ENCODE results near the gene MAPKBP1. TPM values are rescaled to one million over a fixed set of nuclear protein-coding genes. Genes with fewer than 3 reads are reported as not detected.
A peak's percentile ranks its signal among the peaks of the same experiment; 100 is the strongest.

The MAPKBP1 gene
- total RNA-seq, 2 donors from 2014 or later, result 13.9 to 19.0 TPM

DNA sequence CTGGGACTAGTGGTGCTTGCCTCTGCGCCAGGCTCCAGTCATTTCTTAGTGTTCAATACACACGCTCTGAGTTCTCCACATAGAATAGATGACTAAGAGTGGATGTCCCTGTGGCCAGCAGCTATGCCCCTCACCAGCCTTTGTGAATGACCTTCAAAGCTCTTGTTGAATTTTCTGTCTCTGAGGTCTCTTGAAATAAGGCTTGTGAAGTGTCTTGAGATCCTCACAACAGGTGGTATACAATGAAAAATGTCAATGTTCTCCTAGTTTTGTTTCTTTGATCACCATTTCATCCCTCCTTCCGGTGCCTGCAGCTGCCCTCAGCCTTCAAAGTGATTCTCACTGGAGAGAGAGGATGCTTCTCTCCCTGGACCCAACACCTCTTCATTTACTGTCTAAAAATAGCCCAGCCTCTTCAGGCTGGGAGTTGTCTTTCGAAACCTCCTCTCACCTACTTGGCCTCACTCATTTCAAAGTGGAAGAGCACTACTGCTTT is 5.4 kb downstream of the MAPKBP1 start:
- intact Hi-C loops (cut with DNase I), result loop anchor here in 1 of 2 donors (10.0 kb wide), 2 partner anchors 125 to 205 kb away; no protein-coding TSS in a partner anchor
- ATAC-seq (peak; percentile 74 to 81), DNase-seq (no peak)

DNA sequence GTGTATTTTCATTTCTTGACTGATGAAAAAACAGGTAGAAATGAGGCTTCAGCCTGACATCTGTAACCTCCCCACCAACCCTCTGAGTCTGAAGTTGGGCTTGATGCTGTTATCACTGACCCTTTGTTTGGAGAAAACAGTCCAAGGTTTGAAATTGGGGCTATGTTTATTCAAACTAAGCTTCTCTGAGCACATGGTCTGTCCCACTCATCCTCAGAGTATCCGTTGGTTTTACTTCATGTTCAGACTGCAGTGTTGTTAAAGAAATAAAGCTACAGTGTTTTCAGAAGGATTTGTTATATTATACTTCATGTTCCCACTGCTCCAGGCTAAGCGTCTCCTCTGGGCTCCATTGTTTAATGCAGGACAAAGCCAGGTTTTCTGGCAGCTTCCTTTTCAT is 6.0 kb downstream of the MAPKBP1 start:
- intact Hi-C loops (cut with DNase I), result no loop called here
- no peak for DNase-seq
- ATAC-seq, result no peak

GRCh38 chr15:41780727-41781126 is 6.4 kb downstream of the MAPKBP1 start:
- intact Hi-C loops (cut with DNase I), result no loop called here

GRCh38 chr15:41782371-41783282 is 8.3 kb downstream of the MAPKBP1 start:
- no peak for DNase-seq
- no peak for ATAC-seq
- intact Hi-C loops (cut with DNase I), result no loop called here

More at GRCh38 chr15:41780727-41781126, 6.4 kb downstream of the MAPKBP1 start:
- ATAC-seq (no peak), DNase-seq (no peak)

DNA sequence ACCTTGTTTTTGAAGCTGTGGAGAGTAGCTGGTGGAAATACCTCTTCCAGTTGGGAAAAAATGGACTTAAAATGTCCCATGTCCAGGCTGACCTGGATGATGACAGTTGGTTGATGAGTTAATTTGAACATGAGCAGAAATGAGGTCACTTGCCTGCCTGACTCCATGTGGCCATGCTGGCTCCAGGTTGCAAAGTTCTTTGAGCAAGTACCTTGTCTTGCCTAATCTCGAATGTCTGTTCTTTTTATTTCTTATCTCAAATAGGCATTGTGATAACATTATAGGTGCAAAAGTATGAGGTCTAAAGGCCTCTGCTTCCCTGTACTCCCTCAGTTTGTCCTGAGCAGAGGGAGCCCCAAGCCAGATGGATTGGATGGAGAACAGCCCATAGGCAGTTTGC is 9.0 kb downstream of the MAPKBP1 start:
- intact Hi-C loops (cut with DNase I), result no loop called here
- ATAC-seq, result no peak
- no peak for DNase-seq

DNA sequence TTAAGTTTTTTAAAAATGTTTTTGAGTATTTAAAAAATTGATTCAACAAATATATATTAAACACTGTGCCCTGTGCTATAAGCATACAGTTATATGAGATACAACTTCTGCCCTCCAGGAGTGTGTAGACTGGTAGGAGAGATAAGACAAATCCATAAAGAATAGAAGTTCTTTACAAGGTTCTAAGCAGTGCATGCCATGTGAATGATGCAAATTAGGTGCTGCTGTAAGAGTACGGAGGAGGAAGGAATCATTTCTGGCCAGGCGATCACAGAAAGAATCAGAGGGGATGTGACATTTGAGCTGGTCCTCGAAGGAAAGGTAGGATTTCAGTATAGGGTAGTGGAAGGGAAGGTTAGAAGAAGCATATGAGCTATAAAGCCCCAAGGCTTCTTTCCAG is 14.0 kb downstream of the MAPKBP1 start:
- ATAC-seq (no peak), DNase-seq (no peak)
- intact Hi-C loops (cut with DNase I), result no loop called here

GRCh38 chr15:41789236-41789635 is 15.0 kb downstream of the MAPKBP1 start:
- ATAC-seq, result peak; percentile 53 to 82
- intact Hi-C loops (cut with DNase I), result no loop called here
- no peak for DNase-seq

GRCh38 chr15:41789662-41790061 is 15.4 kb downstream of the MAPKBP1 start:
- DNase-seq (no peak), ATAC-seq (no peak)
- intact Hi-C loops (cut with DNase I), result no loop called here

GRCh38 chr15:41790169-41790568 is 15.9 kb downstream of the MAPKBP1 start:
- intact Hi-C loops (cut with DNase I), result no loop called here
- no peak for ATAC-seq
- no peak for DNase-seq

DNA sequence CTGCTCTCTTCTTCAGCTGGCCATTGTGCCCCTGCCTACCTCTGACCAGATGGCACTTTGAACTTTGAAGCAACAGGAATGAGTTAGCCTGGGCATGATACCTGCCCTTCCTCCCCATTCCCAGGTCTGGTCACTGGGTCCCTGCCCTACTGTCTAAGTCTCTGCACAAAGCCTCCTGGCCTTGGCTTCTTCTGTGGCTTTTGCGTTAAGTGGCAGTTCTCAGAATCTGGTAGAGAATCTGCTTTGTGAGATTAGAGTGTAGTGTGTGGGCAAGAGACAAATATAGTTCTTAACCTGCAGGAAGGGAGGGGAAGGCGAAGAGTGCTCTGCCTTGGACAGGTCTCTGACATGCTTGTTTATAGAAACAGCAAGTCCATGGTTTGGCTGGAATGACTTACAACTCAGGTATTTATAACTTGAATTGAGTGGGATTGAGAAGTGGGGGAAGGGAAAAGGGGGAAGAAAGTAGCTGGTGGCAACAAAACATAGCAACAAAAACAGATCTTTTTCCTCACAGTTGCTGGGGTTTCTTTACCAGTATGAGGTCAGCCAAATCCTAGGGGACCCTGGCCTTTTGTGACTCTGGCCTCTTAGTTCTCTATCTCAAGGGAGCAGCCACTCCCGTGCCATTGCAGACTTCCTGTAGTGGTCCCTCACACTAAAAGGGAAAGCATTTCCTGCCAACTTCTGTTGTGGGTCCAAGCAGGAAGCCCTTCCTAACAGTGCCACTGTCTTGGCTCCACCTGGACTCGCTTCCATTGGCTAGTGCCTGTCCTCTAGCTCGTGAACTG is 16.7 kb downstream of the MAPKBP1 start:
- ATAC-seq (peak; percentile 45 to 62), DNase-seq (peak; percentile 47)
- intact Hi-C loops (cut with DNase I), result no loop called here

DNA sequence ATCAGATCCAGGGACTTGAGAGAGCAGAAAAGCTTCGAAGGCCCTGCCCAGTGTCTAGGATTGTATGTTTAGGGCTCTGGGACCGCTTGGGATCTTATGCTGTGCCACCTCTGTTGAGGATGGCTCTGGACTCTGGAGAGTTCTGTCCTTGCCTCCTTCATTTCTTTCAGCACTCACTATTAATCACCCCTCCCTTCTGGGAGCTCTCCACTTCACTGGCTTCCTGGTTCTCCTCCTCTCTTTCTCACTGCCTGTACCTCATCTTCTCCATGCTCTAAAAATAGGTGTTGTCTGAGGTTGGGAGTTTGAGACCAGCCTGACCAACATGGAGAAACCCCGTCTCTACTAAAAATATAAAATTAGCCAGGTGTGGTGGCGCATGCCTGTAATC is 17.3 kb downstream of the MAPKBP1 start:
- intact Hi-C loops (cut with DNase I), result no loop called here
- DNase-seq (no peak), ATAC-seq (peak in 1 of 2 donors; percentile 21)

DNA sequence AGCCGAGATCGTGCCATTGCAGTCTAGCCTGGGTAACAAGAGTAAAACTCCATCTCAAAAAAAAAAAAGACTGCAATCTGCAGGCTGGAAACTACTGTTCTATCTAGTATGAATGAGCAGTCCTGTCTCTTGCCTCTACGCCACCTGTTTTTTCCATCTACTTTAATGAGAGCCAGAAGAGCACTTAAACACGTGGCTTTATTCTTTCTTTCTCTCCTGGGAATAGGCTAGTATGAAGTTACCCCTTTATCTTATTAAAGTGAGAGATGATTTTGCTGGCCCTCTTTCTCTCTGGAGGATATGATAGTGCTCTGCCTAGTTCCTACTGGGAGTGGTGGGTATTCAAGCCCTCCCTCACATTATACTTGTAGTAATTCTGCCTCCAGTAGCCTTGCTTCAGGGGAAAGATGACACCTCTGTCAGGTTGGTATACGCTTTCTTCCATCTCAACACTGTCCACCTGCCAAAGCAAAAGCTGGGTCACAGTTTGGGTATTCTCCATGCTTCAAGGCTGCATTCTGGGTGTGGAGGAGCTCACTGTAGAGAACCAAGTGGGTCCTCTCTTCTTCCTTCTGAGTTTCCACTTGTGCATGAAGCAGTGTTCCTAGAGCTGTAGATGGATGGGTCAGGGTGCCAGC is 17.8 kb downstream of the MAPKBP1 start:
- ATAC-seq (no peak), DNase-seq (no peak)
- intact Hi-C loops (cut with DNase I), result no loop called here

GRCh38 chr15:41794081-41794480 is 19.8 kb downstream of the MAPKBP1 start:
- DNase-seq, result no peak
- ATAC-seq, result no peak
- intact Hi-C loops (cut with DNase I), result no loop called here

GRCh38 chr15:41795996-41796856 is 21.9 kb downstream of the MAPKBP1 start:
- intact Hi-C loops (cut with DNase I), result no loop called here
- DNase-seq (no peak), ATAC-seq (peak in 1 of 2 donors; percentile 30)

DNA sequence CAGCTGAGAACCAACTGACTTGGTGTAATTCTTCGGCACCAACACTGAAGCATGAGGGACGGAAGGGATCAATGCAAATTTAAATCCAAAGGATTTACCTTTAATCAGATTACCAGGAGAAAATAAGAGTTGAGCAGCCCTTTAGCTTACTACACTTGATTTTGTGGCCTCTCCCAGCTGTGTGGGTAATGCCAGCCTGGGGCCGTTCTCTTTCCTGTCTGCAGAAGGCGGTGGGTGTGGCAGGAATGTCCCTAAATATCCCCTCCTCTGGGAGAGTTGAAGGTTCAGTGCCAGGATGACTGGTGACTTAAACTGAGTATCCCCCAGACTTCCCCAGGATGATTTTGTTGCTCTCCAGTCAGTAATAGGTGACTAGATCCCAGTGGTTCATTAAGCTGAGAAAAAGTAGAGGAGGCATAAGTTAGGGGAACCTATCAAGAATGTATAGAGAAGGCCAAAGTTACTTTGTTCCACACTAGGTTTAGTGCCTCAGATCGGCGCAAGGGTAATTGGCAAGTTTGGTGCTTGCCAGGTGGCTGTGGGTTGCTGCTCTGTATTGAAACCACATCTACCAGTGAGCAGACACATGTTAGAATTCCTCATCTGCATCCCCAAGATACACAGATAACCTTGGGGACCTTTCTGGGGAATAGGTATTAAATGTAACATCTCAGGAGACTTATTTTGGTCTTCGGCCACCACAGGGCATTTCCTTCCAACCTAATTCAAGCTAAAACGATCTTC is 23.1 kb downstream of the MAPKBP1 start:
- intact Hi-C loops (cut with DNase I), result no loop called here
- DNase-seq, result no peak

DNA sequence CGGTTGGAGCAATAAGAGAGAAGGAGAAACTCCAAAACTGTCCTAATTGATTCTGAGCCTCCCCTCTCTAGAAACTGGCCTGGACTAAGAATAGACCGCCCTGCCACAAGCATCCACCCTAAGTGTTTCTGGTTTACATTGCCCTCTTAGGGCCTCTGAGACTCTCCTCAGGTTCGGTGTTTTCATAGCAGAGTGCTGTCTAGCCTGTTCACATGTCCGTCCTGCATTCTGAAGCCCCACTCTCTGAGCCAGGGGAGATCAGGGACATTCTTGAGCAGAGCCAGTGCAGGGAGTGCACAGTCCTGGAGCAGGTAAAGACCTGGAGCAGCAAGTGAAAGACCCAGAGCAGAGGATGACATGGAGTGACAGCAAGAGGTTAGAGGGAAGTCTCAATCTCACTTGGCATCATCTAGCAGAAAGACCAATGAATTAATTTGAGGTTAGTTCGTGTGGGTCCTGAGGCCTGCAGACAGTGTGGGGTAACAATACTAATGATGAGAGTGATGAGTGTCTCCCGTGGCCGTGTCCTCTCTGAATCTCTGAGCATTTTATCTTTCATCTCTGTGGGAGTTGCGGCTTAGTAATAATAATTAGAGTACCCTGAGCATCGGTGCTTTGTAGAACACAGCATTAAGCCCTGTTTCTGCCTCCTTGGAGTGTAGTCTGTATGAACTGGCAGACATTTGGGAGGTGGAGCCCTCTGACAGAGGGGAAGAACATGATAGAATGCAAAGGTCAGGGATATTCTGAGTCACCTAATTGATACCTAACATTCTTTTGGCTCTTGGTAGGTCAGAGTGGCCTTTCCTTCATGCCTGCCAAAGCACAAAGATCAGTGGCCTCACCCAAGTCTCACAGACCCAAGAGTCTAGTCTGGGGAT is 24.6 kb downstream of the MAPKBP1 start:
- no peak for DNase-seq
- peak in 1 of 2 donors; percentile 17 for ATAC-seq
- intact Hi-C loops (cut with DNase I), result no loop called here

More for the DNA sequence above, 23.1 kb downstream of the MAPKBP1 start:
- no peak for ATAC-seq

DNA sequence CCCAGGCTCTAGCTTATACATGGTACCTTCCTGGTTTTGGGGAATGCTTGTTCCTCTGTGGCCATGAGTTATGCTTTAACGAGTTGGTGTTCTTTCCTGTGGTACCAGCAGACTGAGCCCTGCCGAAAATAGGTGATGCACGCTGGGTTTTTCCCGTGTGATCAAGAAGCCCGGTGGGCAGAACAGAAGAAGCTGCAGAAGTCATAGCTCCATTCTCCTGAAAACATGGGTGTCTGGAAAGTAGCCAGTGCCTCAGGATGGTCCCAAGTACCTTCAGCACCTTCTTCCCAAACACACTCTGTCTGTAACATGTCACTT is 25.2 kb downstream of the MAPKBP1 start:
- DNase-seq (no peak), ATAC-seq (no peak)
- intact Hi-C loops (cut with DNase I), result no loop called here
